ENCODE data around the gene AOC1.
A peak's percentile ranks its signal among the peaks of the same experiment; 100 is the strongest.

AOC1 gene

GRCh38 chr7:150857276-150858055 lies 5.1 kb downstream of the AOC1 start:
- H3K4me3 ChIP-seq, result no peak overlapping the region
- no peaks in the 10 kb centered on the region for H3K4me1 ChIP-seq
- in situ Hi-C loops (cut with MboI; ENCODE audit: low sequenced_read_pairs), result no loop called here

GRCh38 chr7:150858236-150859197 lies 6.2 kb downstream of the AOC1 start:
- no peaks in the 10 kb centered on the region for H3K27me3 ChIP-seq (ENCODE audit: low read depth)
- in situ Hi-C loops (cut with MboI; ENCODE audit: low sequenced_read_pairs), result no loop called here
- DNase-seq (ENCODE audit: low spot score in 2 of 2), result no peak

More at GRCh38 chr7:150857276-150858055, 5.1 kb downstream of the AOC1 start:
- DNase-seq (ENCODE audit: low spot score in 2 of 2), result no peak
- Histone ChIP-seq H3K36me3 (replicated peaks) (no peaks in the 10 kb centered on the region), H3K9me3 (no peaks in the 10 kb centered on the region), H3K27me3 (ENCODE audit: low read depth) (peaks cover 5% of the 10 kb centered on the region)

DNA sequence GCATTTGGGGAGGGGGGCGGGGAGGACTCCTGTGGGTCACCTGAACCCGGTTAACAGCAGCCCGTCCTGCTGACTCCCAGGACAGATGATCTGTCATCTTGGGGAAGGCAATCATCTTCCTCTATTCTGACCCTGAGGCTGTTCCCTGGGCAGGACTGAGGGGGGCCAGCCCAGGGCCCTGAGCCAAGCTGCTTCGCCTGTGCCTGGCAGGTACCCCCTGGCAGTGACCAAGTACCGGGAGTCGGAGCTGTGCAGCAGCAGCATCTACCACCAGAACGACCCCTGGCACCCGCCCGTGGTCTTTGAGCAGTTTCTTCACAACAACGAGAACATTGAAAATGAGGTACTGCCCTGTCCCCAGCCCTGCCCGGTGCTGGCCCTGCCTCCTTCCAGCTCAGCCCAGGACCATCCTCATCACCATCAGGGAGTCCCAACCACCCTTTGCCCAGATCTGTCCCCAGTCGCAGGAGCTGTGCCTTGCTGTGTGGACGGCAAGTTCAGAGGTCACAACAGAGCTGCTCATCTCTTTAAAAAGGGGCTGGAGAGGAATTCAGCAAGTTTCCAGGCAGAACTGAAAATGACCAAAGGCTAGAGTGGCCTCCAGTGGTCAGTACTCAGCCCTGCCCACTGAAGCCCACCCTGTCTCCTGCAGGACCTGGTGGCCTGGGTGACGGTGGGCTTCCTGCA lies 8.1 kb downstream of the AOC1 start:
- H3K36me3 ChIP-seq (replicated peaks), result no peaks in the 10 kb centered on the region
- no peaks in the 10 kb centered on the region for H3K4me1 ChIP-seq
- in situ Hi-C loops (cut with MboI; ENCODE audit: low sequenced_read_pairs), result no loop called here
- no peak for DNase-seq (ENCODE audit: low spot score in 2 of 2)
- no peaks in the 10 kb centered on the region for H3K27me3 ChIP-seq (ENCODE audit: low read depth)
- H3K4me3 ChIP-seq, result no peak overlapping the region
- H3K9me3 ChIP-seq, result no peaks in the 10 kb centered on the region

More at GRCh38 chr7:150858236-150859197, 6.2 kb downstream of the AOC1 start:
- H3K9me3 ChIP-seq, result no peaks in the 10 kb centered on the region
- H3K36me3 ChIP-seq (replicated peaks), result no peaks in the 10 kb centered on the region
- H3K4me1 ChIP-seq, result no peaks in the 10 kb centered on the region
- H3K4me3 ChIP-seq, result no peak overlapping the region

- H3K4me3 ChIP-seq, result no peak overlapping the region
- in situ Hi-C loops (cut with MboI; ENCODE audit: low sequenced_read_pairs), result no loop called here
- DNase-seq (ENCODE audit: low spot score in 2 of 2), result no peak
Measured at GRCh38 chr7:150860978-150861295, 8.6 kb downstream of the AOC1 start.

GRCh38 chr7:150862356-150862755 lies 10.0 kb downstream of the AOC1 start:
- no peaks in the 10 kb centered on the region for H3K4me1 ChIP-seq
- H3K4me3 ChIP-seq, result no peak overlapping the region
- no peaks in the 10 kb centered on the region for H3K27me3 ChIP-seq (ENCODE audit: low read depth)
- no peak for DNase-seq (ENCODE audit: low spot score in 2 of 2)
- H3K36me3 ChIP-seq (replicated peaks), result no peaks in the 10 kb centered on the region
- in situ Hi-C loops (cut with MboI; ENCODE audit: low sequenced_read_pairs), result no loop called here
- no peaks in the 10 kb centered on the region for H3K9me3 ChIP-seq

More at GRCh38 chr7:150860978-150861295, 8.6 kb downstream of the AOC1 start:
- H3K27me3 ChIP-seq (ENCODE audit: low read depth), result no peaks in the 10 kb centered on the region
- H3K4me1 ChIP-seq, result no peaks in the 10 kb centered on the region
- no peaks in the 10 kb centered on the region for H3K36me3 ChIP-seq (replicated peaks)
- no peaks in the 10 kb centered on the region for H3K9me3 ChIP-seq

GRCh38 chr7:150863946-150864345 lies 11.6 kb downstream of the AOC1 start:
- no peaks in the 10 kb centered on the region for H3K4me1 ChIP-seq
- in situ Hi-C loops (cut with MboI; ENCODE audit: low sequenced_read_pairs), result no loop called here
- H3K27me3 ChIP-seq (ENCODE audit: low read depth), result no peaks in the 10 kb centered on the region
- DNase-seq (ENCODE audit: low spot score in 2 of 2), result no peak
- no peaks in the 10 kb centered on the region for H3K9me3 ChIP-seq
- no peaks in the 10 kb centered on the region for H3K36me3 ChIP-seq (replicated peaks)
- no peak overlapping the region for H3K4me3 ChIP-seq

DNA sequence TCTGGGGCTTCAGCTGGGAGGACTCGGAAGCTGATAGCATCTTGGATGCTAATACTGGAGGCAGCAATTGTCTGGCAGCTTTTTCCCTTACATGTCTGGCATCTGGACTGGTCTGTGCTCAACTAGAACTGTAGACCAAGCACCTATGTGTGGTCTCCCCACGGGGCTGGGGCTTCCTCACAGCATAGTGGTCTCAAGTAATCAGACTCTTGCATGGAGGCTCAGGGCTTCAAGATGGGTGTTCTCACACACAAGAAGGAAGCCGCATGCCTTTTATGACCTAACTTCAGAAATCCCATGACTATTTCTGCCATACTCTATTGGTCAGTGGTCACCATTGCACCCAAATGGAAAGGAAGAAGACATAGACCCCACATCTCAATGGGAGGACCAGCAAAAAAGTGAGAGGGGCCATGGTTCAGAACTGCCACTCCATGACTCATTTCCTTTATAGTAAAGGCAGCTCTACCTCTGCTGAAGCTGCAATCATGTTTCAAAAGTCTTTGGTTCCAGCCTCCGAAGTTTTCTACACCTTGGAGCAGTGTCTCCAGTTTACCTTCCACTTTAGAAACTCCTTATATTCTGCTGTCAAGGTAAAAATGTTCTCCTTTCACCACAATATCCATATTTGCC lies 14.7 kb downstream of the AOC1 start:
- Histone ChIP-seq H3K36me3 (replicated peaks) (no peaks in the 10 kb centered on the region), H3K27me3 (ENCODE audit: low read depth) (no peaks in the 10 kb centered on the region), H3K9me3 (no peaks in the 10 kb centered on the region), H3K4me3 (no peak overlapping the region), H3K4me1 (no peaks in the 10 kb centered on the region)
- DNase-seq (ENCODE audit: low spot score in 2 of 2), result no peak
- in situ Hi-C loops (cut with MboI; ENCODE audit: low sequenced_read_pairs), result no loop called here

- H3K9me3 ChIP-seq, result no peaks in the 10 kb centered on the region
- no peaks in the 10 kb centered on the region for H3K36me3 ChIP-seq (replicated peaks)
- H3K4me1 ChIP-seq, result no peaks in the 10 kb centered on the region
- in situ Hi-C loops (cut with MboI; ENCODE audit: low sequenced_read_pairs), result no loop called here
- no peaks in the 10 kb centered on the region for H3K27me3 ChIP-seq (ENCODE audit: low read depth)
- no peak overlapping the region for H3K4me3 ChIP-seq
- DNase-seq (ENCODE audit: low spot score in 2 of 2), result no peak
Measured at GRCh38 chr7:150867605-150868004, 15.3 kb downstream of the AOC1 start.

DNA sequence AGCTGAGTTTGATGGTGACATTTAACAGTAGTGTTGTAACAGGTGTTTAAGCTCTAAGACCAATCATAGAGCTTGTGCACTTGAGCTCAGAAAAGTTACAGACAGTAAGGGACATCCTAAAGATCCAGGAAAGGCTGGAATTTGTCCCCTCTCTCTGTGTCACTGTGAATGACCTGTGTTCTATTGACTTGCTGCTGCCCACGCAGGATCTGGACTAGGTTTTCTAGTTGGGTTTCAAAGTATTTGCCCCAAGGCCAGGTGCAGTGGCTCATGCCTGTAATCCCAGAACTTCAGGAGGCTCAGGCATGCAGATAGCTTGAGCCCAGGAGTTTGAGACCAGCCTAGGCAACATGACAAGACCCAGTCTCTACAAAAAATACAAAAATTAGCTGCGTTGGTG lies 17.1 kb downstream of the AOC1 start:
- no peaks in the 10 kb centered on the region for H3K36me3 ChIP-seq (replicated peaks)
- no peaks in the 10 kb centered on the region for H3K27me3 ChIP-seq (ENCODE audit: low read depth)
- no peaks in the 10 kb centered on the region for H3K9me3 ChIP-seq
- in situ Hi-C loops (cut with MboI; ENCODE audit: low sequenced_read_pairs), result no loop called here
- no peak overlapping the region for H3K4me3 ChIP-seq
- DNase-seq (ENCODE audit: low spot score in 2 of 2), result no peak
- no peaks in the 10 kb centered on the region for H3K4me1 ChIP-seq

DNA sequence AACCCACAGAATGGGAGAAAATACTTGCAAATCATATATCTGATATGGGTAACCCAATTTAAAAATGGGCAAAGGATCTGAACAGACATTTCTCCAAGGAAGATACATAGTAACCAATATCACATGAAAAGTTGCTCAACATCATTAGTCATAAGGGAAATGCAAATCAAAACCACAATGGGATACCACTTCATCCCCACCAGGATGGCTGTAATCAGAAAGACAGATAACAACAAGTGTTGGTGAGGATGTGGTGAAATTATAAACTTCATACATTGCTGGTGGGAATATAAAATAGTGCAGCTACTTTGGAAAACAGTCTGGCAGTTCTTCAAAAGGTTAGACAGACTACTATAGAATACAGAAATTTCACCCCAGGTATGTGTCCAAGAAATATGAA lies 19.3 kb downstream of the AOC1 start:
- in situ Hi-C loops (cut with MboI; ENCODE audit: low sequenced_read_pairs), result no loop called here
- Histone ChIP-seq H3K9me3 (no peaks in the 10 kb centered on the region), H3K27me3 (ENCODE audit: low read depth) (no peaks in the 10 kb centered on the region), H3K36me3 (replicated peaks) (no peaks in the 10 kb centered on the region), H3K4me1 (peaks cover 3% of the 10 kb centered on the region; the same call in 1 of the 2 replicates), H3K4me3 (no peak overlapping the region)
- no peak for DNase-seq (ENCODE audit: low spot score in 2 of 2)

- DNase-seq (ENCODE audit: low spot score in 2 of 2), result no peak
- in situ Hi-C loops (cut with MboI; ENCODE audit: low sequenced_read_pairs), result no loop called here
- peaks cover 12% of the 10 kb centered on the region; the same call in 1 of the 2 replicates for H3K27me3 ChIP-seq (ENCODE audit: low read depth)
- no peak overlapping the region for H3K4me3 ChIP-seq
- peaks cover 3% of the 10 kb centered on the region; the same call in 1 of the 2 replicates for H3K4me1 ChIP-seq
- no peaks in the 10 kb centered on the region for H3K9me3 ChIP-seq
- no peaks in the 10 kb centered on the region for H3K36me3 ChIP-seq (replicated peaks)
Measured at GRCh38 chr7:150874401-150875198, 22.3 kb downstream of the AOC1 start.

DNA sequence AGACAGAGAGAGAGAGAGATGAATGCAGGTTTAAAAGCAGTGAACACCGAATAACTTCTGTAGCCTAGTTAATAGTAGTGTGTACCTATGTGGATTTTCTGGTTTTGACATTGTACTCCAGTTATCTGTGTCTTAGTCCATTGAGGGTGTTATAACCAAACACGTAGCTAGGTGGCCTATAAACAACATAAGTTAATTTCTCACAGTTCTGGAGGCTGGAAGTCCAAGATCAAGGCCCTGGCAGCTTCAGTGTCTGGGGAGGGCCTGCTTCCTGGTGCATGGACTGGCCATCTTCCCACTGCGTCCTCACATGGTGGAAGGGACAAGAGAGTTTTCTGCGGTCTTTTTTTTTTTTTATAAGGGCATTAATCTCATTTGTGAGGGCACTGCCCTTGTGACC lies 23.5 kb downstream of the AOC1 start:
- in situ Hi-C loops (cut with MboI; ENCODE audit: low sequenced_read_pairs), result no loop called here
- no peak overlapping the region for H3K4me3 ChIP-seq
- H3K4me1 ChIP-seq, result peaks cover 3% of the 10 kb centered on the region; the same call in 1 of the 2 replicates
- peak in 1 of 2 experiments; percentile 21 for DNase-seq (ENCODE audit: low spot score in 2 of 2)
- no peaks in the 10 kb centered on the region for H3K9me3 ChIP-seq
- H3K27me3 ChIP-seq (ENCODE audit: low read depth), result peaks cover 12% of the 10 kb centered on the region; the same call in 1 of the 2 replicates
- H3K36me3 ChIP-seq (replicated peaks), result no peaks in the 10 kb centered on the region
